HCT116 (cell line): ENCODE measurements around the gene EXOC6B. TPM values are rescaled to one million over a fixed set of nuclear protein-coding genes. Genes with fewer than 3 reads are reported as not detected.

Experiments
- ATAC-seq: fragments of 200-7000 bp; cut with Tn5 transposase; 2 replicates; pipeline ENCODE4 v1.9.1; 2020; ENCODE audit warnings: mild to moderate bottlenecking, moderate library complexity
- BruUV-seq: library from RNA; stranded (reverse); fragments of 400-500 nt; replicated peaks from 2 replicates; lab custom pipeline; 2021; lab: Mats Ljungman, UMichigan
- CTCF ChIA-PET: fragments of 300-600 bp; sonication (Branson Sonifier 250); formaldehyde crosslinking; loops from one replicate; lab custom pipeline; 2021; ENCODE audit warnings: antibody characterized with exemption; lab: Charles Lee
- POLR2A ChIA-PET: fragments of 300-600, 350-600 bp; sonication (Branson Sonifier 250); formaldehyde crosslinking; loops from one replicate; lab custom pipeline; 2021; ENCODE audit warnings: antibody characterized with exemption; lab: Charles Lee
- RAD21 ChIA-PET, 2 experiments: fragments of 300-600 bp; sonication (Branson Sonifier 250); formaldehyde crosslinking; loops; one replicate each; lab custom pipeline; 2023; ENCODE audit warnings: low total read pairs in 2 of 2; ENCODE audit not compliant: uncharacterized antibody in 2 of 2, unreplicated experiment in 2 of 2, low non-redundant PET in 1 of 2; lab: Charles Lee
- DNase-seq: peaks from one replicate; pipeline ENCODE4 v3.0.0-alpha.2; 2010; ENCODE audit warnings: low read depth, low spot score
- H2AFZ ChIP-seq: fragments of 200-600 bp; shearing (Covaris generic), sonication (generic); 2 replicates; pipeline ENCODE4 v1.6.1; 2017; ENCODE audit warnings: low read depth, mixed run types, mixed read lengths, antibody characterized with exemption, low read length; ENCODE audit not compliant: poor library complexity, severe bottlenecking
- H3K27ac ChIP-seq: 2 replicates; pipeline ENCODE4 v1.5.1; 2012; ENCODE audit warnings: low read depth, low read length
- H3K27me3 ChIP-seq: fragments of 200-600 bp; sonication (generic); 2 replicates; pipeline ENCODE4 v1.6.1; 2016; ENCODE audit warnings: mixed run types, low read length, mixed read lengths; ENCODE audit not compliant: insufficient read depth
- H3K36me3 ChIP-seq, 2 experiments: fragments of 200-500 bp in 1 of 2; fragments of 200-600 bp in 1 of 2; sonication (Bioruptor generic) in 1 of 2; sonication (generic) in 1 of 2; 2 replicates each; pipeline versions ENCODE4 v1.5.1 to v1.6.1; 2014 to 2016; ENCODE audit warnings: low read length in 2 of 2, inconsistent platforms in 1 of 2, mixed read lengths in 1 of 2, mixed run types in 1 of 2; ENCODE audit not compliant: insufficient read depth in 2 of 2, control insufficient read depth in 1 of 2
- H3K4me1 ChIP-seq, 2 experiments: fragments of 200-600 bp in 1 of 2; sonication (generic) in 1 of 2; 2 replicates each; pipeline versions ENCODE4 v1.5.1 to v1.6.1; 2012 to 2017; ENCODE audit warnings: low read length in 2 of 2, inconsistent platforms in 1 of 2, mild to moderate bottlenecking in 1 of 2, mixed read lengths in 1 of 2, mixed run types in 1 of 2, moderate library complexity in 1 of 2; ENCODE audit not compliant: insufficient read depth in 2 of 2, control insufficient read depth in 1 of 2
- H3K4me2 ChIP-seq: fragments of 200-600 bp; sonication (generic); 2 replicates; pipeline ENCODE4 v1.6.1; 2017; ENCODE audit warnings: mixed run types, low read length, mixed read lengths
- H3K4me3 ChIP-seq, 2 experiments: fragments of 200-600 bp in 1 of 2; sonication (generic) in 1 of 2; replicated peaks in 1 of 2; 2 replicates each; pipeline ENCODE4 v1.5.1; 2011 to 2016; ENCODE audit warnings: low read length in 2 of 2, control low read depth in 1 of 2, low read depth in 1 of 2, mild to moderate bottlenecking in 1 of 2, mixed read lengths in 1 of 2, mixed run types in 1 of 2
- H3K79me2 ChIP-seq: fragments of 200-600 bp; sonication (generic); 2 replicates; pipeline ENCODE4 v1.6.1; 2017; ENCODE audit warnings: mild to moderate bottlenecking, mixed run types, low read length, moderate library complexity, mixed read lengths; ENCODE audit not compliant: insufficient read depth
- H3K9ac ChIP-seq: fragments of 200-600 bp; sonication (generic); 2 replicates; pipeline ENCODE4 v1.6.1; 2016; ENCODE audit warnings: low read length, mixed read lengths
- H3K9me2 ChIP-seq: fragments of 200-600 bp; sonication (generic), shearing (Covaris generic); 2 replicates; pipeline ENCODE4 v1.6.1; 2017; ENCODE audit warnings: mixed run types, mild to moderate bottlenecking, moderate library complexity; ENCODE audit not compliant: insufficient read depth
- H3K9me3 ChIP-seq, 2 experiments: fragments of 200-500 bp in 1 of 2; fragments of 200-600 bp in 1 of 2; sonication (Bioruptor generic) in 1 of 2; sonication (generic) in 1 of 2; 2 replicates each; pipeline ENCODE4 v1.6.1; 2014 to 2017; ENCODE audit warnings: low read length in 2 of 2, mixed read lengths in 2 of 2, inconsistent platforms in 1 of 2, low read depth in 1 of 2, mild to moderate bottlenecking in 1 of 2, mixed run types in 1 of 2, moderate library complexity in 1 of 2; ENCODE audit not compliant: control insufficient read depth in 1 of 2, insufficient read depth in 1 of 2
- H4K20me1 ChIP-seq: fragments of 200-600 bp; sonication (generic), shearing (Covaris generic); 2 replicates; pipeline ENCODE4 v1.6.1; 2017; ENCODE audit warnings: mixed run types, mild to moderate bottlenecking, moderate library complexity; ENCODE audit not compliant: insufficient read depth
- CEBPB ChIP-seq: IDR thresholded peaks from 2 replicates; pipeline ENCODE4 v1.6.1; 2012; ENCODE audit warnings: low read depth
- EGR1 ChIP-seq: IDR thresholded peaks from 2 replicates; pipeline ENCODE4 v1.6.1; 2012; ENCODE audit warnings: low read depth
- ELF1 ChIP-seq: IDR thresholded peaks from 2 replicates; pipeline ENCODE4 v1.6.1; 2012; ENCODE audit warnings: low read depth, borderline replicate concordance
- EZH2phosphoT487 ChIP-seq: fragments of 200-600 bp; IDR thresholded peaks from 2 replicates; pipeline ENCODE4 v1.6.1; 2018; ENCODE audit warnings: antibody characterized with exemption, borderline replicate concordance
- FOSL1 ChIP-seq: IDR thresholded peaks from 2 replicates; pipeline ENCODE4 v1.6.1; 2012; ENCODE audit warnings: low read depth
- JUND ChIP-seq: IDR thresholded peaks from 2 replicates; pipeline ENCODE4 v1.6.1; 2012
- POLR2A ChIP-seq: IDR thresholded peaks from 2 replicates; pipeline ENCODE4 v1.7.0; 2011; ENCODE audit warnings: borderline replicate concordance; ENCODE audit not compliant: insufficient read depth, insufficient read length; ENCODE audit errors: extremely low read depth
- RAD21 ChIP-seq: IDR thresholded peaks from 2 replicates; pipeline ENCODE4 v1.6.1; 2012; ENCODE audit warnings: low read depth, mild to moderate bottlenecking
- SIN3A ChIP-seq: IDR thresholded peaks from 2 replicates; pipeline ENCODE4 v1.6.1; 2012; ENCODE audit warnings: low read depth
- SRF ChIP-seq: IDR thresholded peaks from 2 replicates; pipeline ENCODE4 v1.6.1; 2012; ENCODE audit warnings: low read depth
- TCF7L2 ChIP-seq: IDR thresholded peaks from 2 replicates; pipeline ENCODE4 v1.7.0; 2011; ENCODE audit warnings: borderline replicate concordance, inconsistent platforms; ENCODE audit not compliant: insufficient read depth, insufficient read length; ENCODE audit errors: extremely low read depth
- YY1 ChIP-seq: IDR thresholded peaks from 2 replicates; pipeline ENCODE4 v1.6.1; 2011; ENCODE audit warnings: low read length, low read depth, moderate library complexity, mild to moderate bottlenecking; ENCODE audit not compliant: insufficient replicate concordance; ENCODE audit errors: extremely low read depth
- ZFX ChIP-seq: fragments of 450-650 bp; IDR thresholded peaks from 2 replicates; pipeline ENCODE4 v1.6.1; 2017
- ZNF274 ChIP-seq: fragments of 200-500 bp; sonication (Bioruptor generic); IDR thresholded peaks from 2 replicates; pipeline ENCODE4 v1.6.1; 2014; ENCODE audit warnings: mild to moderate bottlenecking, low read depth, low read length, inconsistent platforms
- intact Hi-C: fragments of 100-400 bp; cut with micrococcal nuclease; formaldehyde crosslinking; loops from 2 replicates; pipeline ENCODE4 v1.10.0; 2022
- total RNA-seq: library from RNA; stranded (reverse); gene quantifications from one replicate; pipeline ENCODE4 v1.2.1, GENCODE V29; 2021; ENCODE audit not compliant: unreplicated experiment
- TF ChIP-seq, protein P1 (sequence below), 3 experiments: fragments of 200-600 bp in 1 of 3; sonication (generic) in 1 of 3; IDR thresholded peaks in 2 of 3; conservative IDR thresholded peaks in 1 of 3; 2 replicates each; pipeline ENCODE4 v1.5.1; 2012 to 2017; ENCODE audit warnings: low read depth in 2 of 3, low read length in 2 of 3, antibody characterized with exemption in 1 of 3, borderline replicate concordance in 1 of 3, control low read depth in 1 of 3, mild to moderate bottlenecking in 1 of 3, mixed read lengths in 1 of 3, mixed run types in 1 of 3, moderate library complexity in 1 of 3; ENCODE audit not compliant: insufficient read depth in 1 of 3
- TF ChIP-seq, protein P2 (sequence below): IDR thresholded peaks from 2 replicates; pipeline ENCODE4 v1.6.1; 2012; ENCODE audit warnings: low read depth
- TF ChIP-seq, protein P3 (sequence below): IDR thresholded peaks from 2 replicates; pipeline ENCODE4 v1.6.1; 2012

EXOC6B gene
- total RNA-seq, 1 experiment from 2014 or later = 25.4 TPM

DNA sequence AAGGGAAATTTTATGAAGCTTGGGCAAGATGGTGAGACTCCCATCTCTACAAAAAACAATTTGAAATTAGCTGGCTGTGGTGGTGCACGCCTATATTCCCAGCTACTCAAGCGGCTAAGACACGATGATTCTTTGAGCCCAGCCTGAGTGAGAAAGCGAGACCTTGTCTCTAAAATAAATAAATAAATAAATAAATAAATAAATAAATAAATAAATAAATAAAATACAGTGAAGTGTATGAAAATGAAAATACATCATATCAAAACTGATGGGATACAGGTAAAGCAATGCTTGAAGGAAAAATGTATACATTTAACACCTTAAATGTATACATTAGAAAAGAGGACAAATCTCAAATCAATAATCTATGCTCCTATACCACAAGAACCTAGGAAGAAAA lies 15.7 kb downstream of the EXOC6B start:
- no TSS peak for BruUV-seq
- ChIA-PET POLR2A (no interaction called here), RAD21 (no interaction called here), CTCF (no interaction called here)
- Histone ChIP-seq H3K4me1 (no peaks in the 10 kb centered on the region), H3K4me3 (no peak overlapping the region), H3K79me2 (peaks cover 16% of the 10 kb centered on the region; the same call in 1 of the 2 replicates), H3K27ac (no peak overlapping the region), H3K27me3 (no peaks in the 10 kb centered on the region), H3K9ac (no peak overlapping the region), H3K9me3 (peaks cover 4 to 13% of the 10 kb centered on the region in 2 experiments; a peak in 3 of 4 replicates), H3K4me2 (no peak overlapping the region), H2AFZ (no peak overlapping the region), H3K9me2 (no peaks in the 10 kb centered on the region), H3K36me3 (no peaks in the 10 kb centered on the region), H4K20me1 (no peaks in the 10 kb centered on the region)
- DNase-seq = no peak
- TF ChIP-seq SRF (no peak), JUND (no peak), RAD21 (no peak)
- intact Hi-C loops = no loop called here
- no peak for ATAC-seq

DNA sequence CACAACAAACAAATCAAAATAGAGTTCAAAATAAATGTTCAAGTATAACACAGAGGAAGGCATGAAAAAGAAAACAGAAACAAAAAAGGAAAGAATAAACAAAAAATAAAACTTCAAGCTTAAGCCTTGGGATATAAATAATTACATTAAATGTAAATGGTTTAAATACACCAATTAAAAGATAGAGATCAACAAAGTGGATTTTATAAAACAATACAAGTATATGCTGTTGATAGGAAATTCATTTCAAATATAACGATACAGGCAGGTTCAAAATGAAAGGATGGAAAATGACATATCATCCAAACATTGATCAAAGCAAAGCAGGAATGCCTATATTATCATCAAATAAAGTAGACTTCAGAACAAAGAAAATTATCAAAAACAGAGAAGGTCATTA lies 16.7 kb downstream of the EXOC6B start:
- intact Hi-C loops = no loop called here
- peaks cover 16% of the 10 kb centered on the region; the same call in 1 of the 2 replicates for H3K79me2 ChIP-seq
- H3K4me3 ChIP-seq = no peak overlapping the region
- no peaks in the 10 kb centered on the region for H3K27me3 ChIP-seq
- H3K27ac ChIP-seq = no peak overlapping the region
- no peak overlapping the region for H3K9ac ChIP-seq
- no TSS peak for BruUV-seq
- no peaks in the 10 kb centered on the region for H4K20me1 ChIP-seq
- no peaks in the 10 kb centered on the region for H3K36me3 ChIP-seq
- no peak overlapping the region for H3K4me2 ChIP-seq
- H3K9me3 ChIP-seq = peaks cover 4 to 13% of the 10 kb centered on the region in 2 experiments; a peak in 3 of 4 replicates
- ChIA-PET POLR2A (no interaction called here), CTCF (no interaction called here), RAD21 (no interaction called here)
- ATAC-seq = no peak
- no peak for DNase-seq
- no peak overlapping the region for H2AFZ ChIP-seq
- no peaks in the 10 kb centered on the region for H3K4me1 ChIP-seq
- H3K9me2 ChIP-seq = no peaks in the 10 kb centered on the region
- TF ChIP-seq POLR2A = no peak
- no peak for TF ChIP-seq TCF7L2
- TF ChIP-seq, protein P1, sequence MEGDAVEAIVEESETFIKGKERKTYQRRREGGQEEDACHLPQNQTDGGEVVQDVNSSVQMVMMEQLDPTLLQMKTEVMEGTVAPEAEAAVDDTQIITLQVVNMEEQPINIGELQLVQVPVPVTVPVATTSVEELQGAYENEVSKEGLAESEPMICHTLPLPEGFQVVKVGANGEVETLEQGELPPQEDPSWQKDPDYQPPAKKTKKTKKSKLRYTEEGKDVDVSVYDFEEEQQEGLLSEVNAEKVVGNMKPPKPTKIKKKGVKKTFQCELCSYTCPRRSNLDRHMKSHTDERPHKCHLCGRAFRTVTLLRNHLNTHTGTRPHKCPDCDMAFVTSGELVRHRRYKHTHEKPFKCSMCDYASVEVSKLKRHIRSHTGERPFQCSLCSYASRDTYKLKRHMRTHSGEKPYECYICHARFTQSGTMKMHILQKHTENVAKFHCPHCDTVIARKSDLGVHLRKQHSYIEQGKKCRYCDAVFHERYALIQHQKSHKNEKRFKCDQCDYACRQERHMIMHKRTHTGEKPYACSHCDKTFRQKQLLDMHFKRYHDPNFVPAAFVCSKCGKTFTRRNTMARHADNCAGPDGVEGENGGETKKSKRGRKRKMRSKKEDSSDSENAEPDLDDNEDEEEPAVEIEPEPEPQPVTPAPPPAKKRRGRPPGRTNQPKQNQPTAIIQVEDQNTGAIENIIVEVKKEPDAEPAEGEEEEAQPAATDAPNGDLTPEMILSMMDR (IDR thresholded peaks at IDR 0.05 in 2 of 3, conservative IDR thresholded peaks at IDR 0.05 in 1 of 3; ENCODE audit: borderline replicate concordance in 1 of 3, insufficient read depth in 1 of 3, low read depth in 2 of 3, low read length in 2 of 3) = no peak
- TF ChIP-seq SIN3A = no peak
- no peak for TF ChIP-seq RAD21
- no peak for TF ChIP-seq ZFX
- no peak for TF ChIP-seq EGR1
- TF ChIP-seq CEBPB = no peak
- TF ChIP-seq SRF = no peak
- TF ChIP-seq ELF1 = no peak
- TF ChIP-seq YY1 = no peak
- no peak for TF ChIP-seq EZH2phosphoT487
- no peak for TF ChIP-seq ZNF274
- TF ChIP-seq, protein P2, sequence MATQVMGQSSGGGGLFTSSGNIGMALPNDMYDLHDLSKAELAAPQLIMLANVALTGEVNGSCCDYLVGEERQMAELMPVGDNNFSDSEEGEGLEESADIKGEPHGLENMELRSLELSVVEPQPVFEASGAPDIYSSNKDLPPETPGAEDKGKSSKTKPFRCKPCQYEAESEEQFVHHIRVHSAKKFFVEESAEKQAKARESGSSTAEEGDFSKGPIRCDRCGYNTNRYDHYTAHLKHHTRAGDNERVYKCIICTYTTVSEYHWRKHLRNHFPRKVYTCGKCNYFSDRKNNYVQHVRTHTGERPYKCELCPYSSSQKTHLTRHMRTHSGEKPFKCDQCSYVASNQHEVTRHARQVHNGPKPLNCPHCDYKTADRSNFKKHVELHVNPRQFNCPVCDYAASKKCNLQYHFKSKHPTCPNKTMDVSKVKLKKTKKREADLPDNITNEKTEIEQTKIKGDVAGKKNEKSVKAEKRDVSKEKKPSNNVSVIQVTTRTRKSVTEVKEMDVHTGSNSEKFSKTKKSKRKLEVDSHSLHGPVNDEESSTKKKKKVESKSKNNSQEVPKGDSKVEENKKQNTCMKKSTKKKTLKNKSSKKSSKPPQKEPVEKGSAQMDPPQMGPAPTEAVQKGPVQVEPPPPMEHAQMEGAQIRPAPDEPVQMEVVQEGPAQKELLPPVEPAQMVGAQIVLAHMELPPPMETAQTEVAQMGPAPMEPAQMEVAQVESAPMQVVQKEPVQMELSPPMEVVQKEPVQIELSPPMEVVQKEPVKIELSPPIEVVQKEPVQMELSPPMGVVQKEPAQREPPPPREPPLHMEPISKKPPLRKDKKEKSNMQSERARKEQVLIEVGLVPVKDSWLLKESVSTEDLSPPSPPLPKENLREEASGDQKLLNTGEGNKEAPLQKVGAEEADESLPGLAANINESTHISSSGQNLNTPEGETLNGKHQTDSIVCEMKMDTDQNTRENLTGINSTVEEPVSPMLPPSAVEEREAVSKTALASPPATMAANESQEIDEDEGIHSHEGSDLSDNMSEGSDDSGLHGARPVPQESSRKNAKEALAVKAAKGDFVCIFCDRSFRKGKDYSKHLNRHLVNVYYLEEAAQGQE = no peak
- TF ChIP-seq, protein P3, sequence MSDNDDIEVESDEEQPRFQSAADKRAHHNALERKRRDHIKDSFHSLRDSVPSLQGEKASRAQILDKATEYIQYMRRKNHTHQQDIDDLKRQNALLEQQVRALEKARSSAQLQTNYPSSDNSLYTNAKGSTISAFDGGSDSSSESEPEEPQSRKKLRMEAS = no peak
- no peak for TF ChIP-seq FOSL1
